HUES48 (cell line): Measurements from ENCODE around the gene GCK.
A peak's percentile ranks its signal among the peaks of the same experiment; 100 is the strongest.

Experiments used
- H3K27ac ChIP-seq: one replicate; pipeline ENCODE4 v1.7.0; 2013; ENCODE audit warnings: low read depth, low read length, inconsistent platforms
- H3K27me3 ChIP-seq: 2 replicates; pipeline ENCODE4 v1.6.1; 2013; ENCODE audit warnings: mild to moderate bottlenecking, low read length; ENCODE audit not compliant: control insufficient read depth, insufficient read depth
- H3K36me3 ChIP-seq: 2 replicates; pipeline ENCODE4 v1.6.1; 2013; ENCODE audit warnings: low read length; ENCODE audit not compliant: control insufficient read depth, insufficient read depth
- H3K4me1 ChIP-seq: 2 replicates; pipeline ENCODE4 v1.6.1; 2013; ENCODE audit warnings: mild to moderate bottlenecking, low read length; ENCODE audit not compliant: control insufficient read depth, insufficient read depth
- H3K4me3 ChIP-seq: 2 replicates; pipeline ENCODE4 v1.5.1; 2013; ENCODE audit warnings: mild to moderate bottlenecking, low read depth, low read length
- H3K9ac ChIP-seq: 2 replicates; pipeline ENCODE4 v1.6.1; 2013; ENCODE audit warnings: mild to moderate bottlenecking, low read depth, low read length, moderate library complexity
- H3K9me3 ChIP-seq: 2 replicates; pipeline ENCODE4 v1.6.1; 2013; ENCODE audit warnings: low read length; ENCODE audit not compliant: control insufficient read depth, insufficient read depth

GCK gene

DNA sequence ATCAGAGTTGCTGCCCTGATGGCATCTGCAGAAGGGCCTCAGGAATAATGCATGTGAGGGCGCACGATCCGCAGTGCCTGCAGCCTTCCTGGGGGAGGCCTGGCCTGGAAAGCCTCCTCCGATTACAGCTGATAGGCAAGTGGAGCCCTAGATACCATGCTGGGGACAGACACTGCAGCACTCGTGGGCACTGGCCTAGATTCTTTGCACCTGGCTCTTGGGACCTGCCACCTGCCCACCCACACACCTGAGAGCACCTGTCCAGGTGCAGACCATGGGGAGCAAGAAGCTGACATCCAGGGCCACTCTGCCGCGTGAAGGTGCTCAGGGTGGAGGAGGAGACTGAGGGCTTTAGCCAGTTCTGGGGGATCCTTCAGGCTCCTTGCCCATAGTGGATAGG lies 26.3 kb upstream of the GCK start:
- H3K4me3 ChIP-seq = no peak overlapping the region
- H3K9ac ChIP-seq = no peak overlapping the region
- H3K27ac ChIP-seq = no peak overlapping the region
- H3K27me3 ChIP-seq = no peaks in the 10 kb centered on the region
- peaks cover 16% of the 10 kb centered on the region; the same call in 1 of the 2 replicates for H3K4me1 ChIP-seq
- peaks cover 28% of the 10 kb centered on the region for H3K36me3 ChIP-seq
- H3K9me3 ChIP-seq = no peaks in the 10 kb centered on the region

DNA sequence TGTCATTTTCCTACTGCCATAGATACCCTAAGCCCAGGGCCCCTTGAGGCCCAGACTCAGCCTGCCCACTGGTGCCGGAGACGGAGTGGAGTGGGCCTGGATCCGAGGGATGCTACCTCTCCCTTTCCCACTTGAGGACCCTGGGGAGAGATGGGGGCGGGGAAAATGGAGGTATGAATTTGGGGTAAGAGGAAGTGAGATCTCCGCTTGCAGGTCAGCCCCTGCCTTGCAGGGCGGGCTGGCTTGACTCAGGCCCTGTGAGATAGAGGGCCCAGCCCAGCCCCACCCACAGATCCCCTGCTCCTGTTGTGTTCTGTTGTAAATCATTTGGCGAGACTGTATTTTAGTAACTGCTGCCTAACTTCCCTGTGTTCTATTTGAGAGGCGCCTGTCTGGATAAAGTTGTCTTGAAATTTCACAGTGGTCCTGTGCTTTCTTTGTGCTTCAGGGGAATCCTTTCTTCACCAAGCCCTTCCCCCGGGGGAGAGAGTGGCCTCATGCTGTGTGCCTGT lies 24.7 kb upstream of the GCK start:
- Histone ChIP-seq H3K36me3 (peaks cover 44% of the 10 kb centered on the region), H3K4me3 (no peak overlapping the region), H3K4me1 (peaks cover 16% of the 10 kb centered on the region; the same call in 1 of the 2 replicates), H3K27ac (peak overlapping the region; percentile 69), H3K9me3 (no peaks in the 10 kb centered on the region), H3K9ac (no peak overlapping the region), H3K27me3 (no peaks in the 10 kb centered on the region)

DNA sequence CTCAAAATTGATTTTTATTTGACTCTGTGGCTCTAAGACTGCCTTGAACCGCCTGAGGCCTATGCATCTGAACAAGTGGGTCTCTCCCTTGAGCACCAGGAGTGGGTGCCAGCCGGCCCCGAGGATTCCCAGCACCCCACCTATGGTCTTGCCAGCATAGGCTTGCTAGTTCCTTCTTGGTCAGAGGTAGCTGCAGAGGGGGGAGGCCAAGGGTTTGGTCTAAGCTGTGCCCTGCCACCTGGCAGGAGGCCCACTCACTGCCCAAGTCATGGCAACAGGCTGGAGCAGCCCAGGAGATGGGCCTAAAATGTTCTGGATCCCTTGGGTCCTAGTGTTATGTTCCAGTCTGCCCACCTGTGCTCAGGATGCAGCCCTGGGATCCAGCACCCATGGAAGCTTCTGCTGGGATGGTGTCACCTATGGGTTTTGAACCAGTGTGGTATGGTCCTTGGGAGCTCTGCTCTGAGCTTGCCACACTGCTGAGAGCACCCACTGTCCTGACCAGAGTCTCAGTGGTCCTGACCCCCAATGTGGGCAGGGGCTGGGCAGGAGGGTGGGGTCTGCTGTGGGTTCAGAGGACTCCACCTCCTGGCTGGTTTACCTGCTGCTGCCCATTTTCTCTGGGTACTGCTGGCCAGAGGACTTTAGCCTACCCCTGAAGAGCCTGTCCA lies 24.1 kb upstream of the GCK start:
- H3K9ac ChIP-seq = no peak overlapping the region
- H3K4me1 ChIP-seq = peaks cover 10% of the 10 kb centered on the region; the same call in 1 of the 2 replicates
- no peaks in the 10 kb centered on the region for H3K27me3 ChIP-seq
- H3K4me3 ChIP-seq = no peak overlapping the region
- peaks cover 50% of the 10 kb centered on the region for H3K36me3 ChIP-seq
- no peaks in the 10 kb centered on the region for H3K9me3 ChIP-seq
- H3K27ac ChIP-seq = peak overlapping the region; percentile 69

- Histone ChIP-seq H3K4me1 (peaks cover 5% of the 10 kb centered on the region; the same call in 1 of the 2 replicates), H3K27ac (no peak overlapping the region), H3K27me3 (no peaks in the 10 kb centered on the region), H3K36me3 (peaks cover 57% of the 10 kb centered on the region), H3K9me3 (no peaks in the 10 kb centered on the region), H3K9ac (no peak overlapping the region), H3K4me3 (no peak overlapping the region)
These were observed 23.4 kb upstream of the GCK start for GRCh38 chr7:44212581-44213184.

GRCh38 chr7:44212018-44212417 lies 22.8 kb upstream of the GCK start:
- no peaks in the 10 kb centered on the region for H3K27me3 ChIP-seq
- no peak overlapping the region for H3K9ac ChIP-seq
- H3K9me3 ChIP-seq = no peaks in the 10 kb centered on the region
- H3K36me3 ChIP-seq = peaks cover 63% of the 10 kb centered on the region
- H3K4me3 ChIP-seq = no peak overlapping the region
- H3K27ac ChIP-seq = no peak overlapping the region
- H3K4me1 ChIP-seq = peaks cover 5% of the 10 kb centered on the region; the same call in 1 of the 2 replicates

- H3K9ac ChIP-seq = no peak overlapping the region
- peaks cover 5% of the 10 kb centered on the region; the same call in 1 of the 2 replicates for H3K4me1 ChIP-seq
- H3K27ac ChIP-seq = no peak overlapping the region
- no peaks in the 10 kb centered on the region for H3K9me3 ChIP-seq
- no peaks in the 10 kb centered on the region for H3K27me3 ChIP-seq
- H3K36me3 ChIP-seq = peaks cover 72% of the 10 kb centered on the region
- no peak overlapping the region for H3K4me3 ChIP-seq
These were observed 22.0 kb upstream of the GCK start for GRCh38 chr7:44211126-44211675.

GRCh38 chr7:44210107-44210506 lies 20.9 kb upstream of the GCK start:
- H3K4me3 ChIP-seq = no peak overlapping the region
- peaks cover 5% of the 10 kb centered on the region; the same call in 1 of the 2 replicates for H3K4me1 ChIP-seq
- no peaks in the 10 kb centered on the region for H3K9me3 ChIP-seq
- no peaks in the 10 kb centered on the region for H3K27me3 ChIP-seq
- H3K9ac ChIP-seq = no peak overlapping the region
- H3K36me3 ChIP-seq = peaks cover 82% of the 10 kb centered on the region
- no peak overlapping the region for H3K27ac ChIP-seq

GRCh38 chr7:44208085-44208484 lies 18.8 kb upstream of the GCK start:
- H3K36me3 ChIP-seq = peaks cover 93% of the 10 kb centered on the region
- no peaks in the 10 kb centered on the region for H3K9me3 ChIP-seq
- H3K27me3 ChIP-seq = no peaks in the 10 kb centered on the region
- no peak overlapping the region for H3K9ac ChIP-seq
- H3K27ac ChIP-seq = no peak overlapping the region
- no peak overlapping the region for H3K4me3 ChIP-seq
- H3K4me1 ChIP-seq = no peaks in the 10 kb centered on the region

- peaks cover 74% of the 10 kb centered on the region for H3K36me3 ChIP-seq
- H3K9me3 ChIP-seq = no peaks in the 10 kb centered on the region
- no peak overlapping the region for H3K9ac ChIP-seq
- no peak overlapping the region for H3K27ac ChIP-seq
- no peak overlapping the region for H3K4me3 ChIP-seq
- peaks cover 3% of the 10 kb centered on the region; the same call in 1 of the 2 replicates for H3K4me1 ChIP-seq
- H3K27me3 ChIP-seq = no peaks in the 10 kb centered on the region
These were observed 16.8 kb upstream of the GCK start for GRCh38 chr7:44206008-44206407.

GRCh38 chr7:44201813-44202212 lies 12.6 kb upstream of the GCK start:
- Histone ChIP-seq H3K4me1 (peaks cover 3% of the 10 kb centered on the region; the same call in 1 of the 2 replicates), H3K4me3 (peak overlapping the region; percentile 99), H3K27me3 (peaks cover 6% of the 10 kb centered on the region; the same call in 1 of the 2 replicates), H3K9ac (peak overlapping the region; percentile 21; the same call in 1 of the 2 replicates), H3K9me3 (no peaks in the 10 kb centered on the region), H3K36me3 (peaks cover 32% of the 10 kb centered on the region), H3K27ac (no peak overlapping the region)
